ENCODE data around the gene SHD. TPM values are rescaled to one million over a fixed set of nuclear protein-coding genes. Genes with fewer than 3 reads are reported as not detected.
A peak's percentile ranks its signal among the peaks of the same experiment; 100 is the strongest.

The SHD gene
- total and polyA plus RNA-seq, 9 of the 15 experiments (the other 6 are each of a cell fraction or from before 2014, with no cell fraction given): 0.05 to 0.62 (median 0.15) TPM; not detected in 5

GRCh38 chr19:4313847-4314490 lies 34.9 kb downstream of the SHD start:
- no peaks in the 10 kb centered on the region for H3K79me2 ChIP-seq (ENCODE audit: control insufficient read depth, insufficient read depth, low read length)
- no peak for FAIRE-seq
- no peak overlapping the region for H3K27ac ChIP-seq (ENCODE audit: extremely low read depth, low read depth, low read length)
- H3K9ac ChIP-seq (ENCODE audit: insufficient read depth in 1 of 2, low read depth in 2 of 2, low read length in 2 of 2): no peak overlapping the region
- WGBS (ENCODE audit: insufficient coverage, low coverage, missing lambda C conversion rate): 20% methylated on average over 12 of the region's 12 CpGs
- H3K9me1 ChIP-seq (ENCODE audit: control insufficient read depth, insufficient read depth, low read length): no peaks in the 10 kb centered on the region
- no peaks in the 10 kb centered on the region for H3K36me3 ChIP-seq (ENCODE audit: control insufficient read depth, insufficient read depth, low read length)
- POLR2A ChIA-PET: interaction anchor here (1.2 kb wide), 2 partner anchors 14 to 29 kb away, joined by 3 to 4 read pairs; no protein-coding TSS in a partner anchor
- no peak overlapping the region for H2AFZ ChIP-seq (ENCODE audit: low read depth, low read length)
- no peak overlapping the region for H3K4me2 ChIP-seq (ENCODE audit: insufficient read depth, low read length)
- H4K20me1 ChIP-seq (replicated peaks; ENCODE audit: control insufficient read depth, insufficient read depth, low read length): no peaks in the 10 kb centered on the region
- TF ChIP-seq ZNF24 (IDR thresholded peaks at IDR 0.05): no peak
- TF ChIP-seq PRDM10 (IDR thresholded peaks at IDR 0.05; ENCODE audit: partially characterized antibody): peak; percentile 58
- TF ChIP-seq CBFA2T3 (IDR thresholded peaks at IDR 0.05): no peak
- TF ChIP-seq ZNF384 (IDR thresholded peaks at IDR 0.05; ENCODE audit: low read depth, low read length): peak; percentile 66; the same call in 1 of the 2 replicates
- no peak for TF ChIP-seq KAT2B (IDR thresholded peaks at IDR 0.05; ENCODE audit: low read depth, low read length)
- peak; percentile 98 for TF ChIP-seq HMBOX1 (IDR thresholded peaks at IDR 0.05)
- no peaks in the 10 kb centered on the region for H3K27me3 ChIP-seq (ENCODE audit: control insufficient read depth in 2 of 2, insufficient read depth in 2 of 2, low read length in 2 of 2)
- H3K4me1 ChIP-seq (replicated peaks in 1 of 2; ENCODE audit: control insufficient read depth in 2 of 2, insufficient read depth in 2 of 2, low read length in 2 of 2): peaks cover 4 to 29% of the 10 kb centered on the region in 2 experiments
- intact Hi-C loops (cut with micrococcal nuclease) (no loop called here), in situ Hi-C loops (cut with MboI) (no loop called here)
- DNase-seq (ENCODE audit: extremely low read depth in 1 of 4, low spot score in 3 of 4): peak in 3 of 4 experiments; percentile 25 to 31 (median 30)
- no peaks in the 10 kb centered on the region for H3K9me3 ChIP-seq (replicated peaks; ENCODE audit: control insufficient read depth, insufficient read depth, low read depth, low read length)
- no peak overlapping the region for H3K4me3 ChIP-seq
- CTCF ChIA-PET (ENCODE audit: low intra/inter-chr PET ratio): no interaction called here
- BruUV-seq (replicated peaks): no TSS peak
- no peak for ATAC-seq
